H9 (cell line): ENCODE measurements around the gene PDE4B. TPM values are rescaled to one million over a fixed set of nuclear protein-coding genes. Genes with fewer than 3 reads are reported as not detected.

Experiments
- DNase-seq: peaks from one replicate; pipeline ENCODE4 v3.0.0-alpha.2; 2017
- H2AFZ ChIP-seq: one replicate; pipeline ENCODE4 v1.6.1; 2013; ENCODE audit warnings: mild to moderate bottlenecking, low read length, control low read depth, moderate library complexity
- H2AK5ac ChIP-seq: 2 replicates; pipeline ENCODE4 v1.6.1; 2013; ENCODE audit warnings: low read length, control low read depth, mixed read lengths; ENCODE audit not compliant: insufficient read length
- H2BK120ac ChIP-seq: one replicate; pipeline ENCODE4 v1.6.1; 2013; ENCODE audit warnings: low read depth, mild to moderate bottlenecking, low read length, control low read depth, inconsistent platforms; ENCODE audit not compliant: poor library complexity, severe bottlenecking
- H2BK12ac ChIP-seq: 2 replicates; pipeline ENCODE4 v1.6.1; 2013; ENCODE audit warnings: low read length, control low read depth, mixed read lengths, low read depth; ENCODE audit not compliant: insufficient read length
- H2BK15ac ChIP-seq: 2 replicates; pipeline ENCODE4 v1.6.1; 2013; ENCODE audit warnings: low read depth, low read length, control low read depth
- H2BK20ac ChIP-seq: one replicate; pipeline ENCODE4 v1.6.1; 2013; ENCODE audit warnings: low read depth, mild to moderate bottlenecking, low read length, control low read depth, inconsistent platforms; ENCODE audit not compliant: poor library complexity, severe bottlenecking
- H2BK5ac ChIP-seq: 2 replicates; pipeline ENCODE4 v1.6.1; 2013; ENCODE audit warnings: low read length, control low read depth, mixed read lengths; ENCODE audit not compliant: insufficient read length
- H3K14ac ChIP-seq: 2 replicates; pipeline ENCODE4 v1.6.1; 2013; ENCODE audit warnings: low read length, control low read depth; ENCODE audit not compliant: insufficient read depth
- H3K18ac ChIP-seq: 2 replicates; pipeline ENCODE4 v1.6.1; 2013; ENCODE audit warnings: low read depth, mild to moderate bottlenecking, mixed read lengths, low read length, control low read depth; ENCODE audit not compliant: insufficient read length
- H3K23ac ChIP-seq: 2 replicates; pipeline ENCODE4 v1.6.1; 2013; ENCODE audit warnings: low read length, control low read depth, mixed read lengths, low read depth; ENCODE audit not compliant: insufficient read length
- H3K23me2 ChIP-seq: 2 replicates; pipeline ENCODE4 v1.6.1; 2013; ENCODE audit warnings: low read depth, mild to moderate bottlenecking, mixed read lengths, low read length, control low read depth; ENCODE audit not compliant: insufficient read length, poor library complexity, severe bottlenecking
- H3K27ac ChIP-seq: 2 replicates; pipeline ENCODE4 v1.5.1; 2013; ENCODE audit warnings: low read length, control low read depth, mixed read lengths, low read depth; ENCODE audit not compliant: insufficient read length
- H3K27me3 ChIP-seq: 2 replicates; pipeline ENCODE4 v1.6.1; 2013; ENCODE audit warnings: low read length, control low read depth, inconsistent platforms; ENCODE audit not compliant: insufficient read depth
- H3K4ac ChIP-seq: 2 replicates; pipeline ENCODE4 v1.6.1; 2013; ENCODE audit warnings: low read depth, mild to moderate bottlenecking, control low read depth, inconsistent platforms, low read length, moderate library complexity
- H3K4me1 ChIP-seq: 2 replicates; pipeline ENCODE4 v1.6.1; 2013; ENCODE audit warnings: low read length, control low read depth, inconsistent platforms; ENCODE audit not compliant: insufficient read depth
- H3K4me2 ChIP-seq: 2 replicates; pipeline ENCODE4 v1.6.1; 2013; ENCODE audit warnings: low read length, control low read depth, mixed read lengths; ENCODE audit not compliant: insufficient read length, insufficient read depth
- H3K56ac ChIP-seq: 2 replicates; pipeline ENCODE4 v1.6.1; 2013; ENCODE audit warnings: low read depth, mild to moderate bottlenecking, mixed read lengths, low read length, control low read depth; ENCODE audit not compliant: insufficient read length
- H3K79me1 ChIP-seq: 2 replicates; pipeline ENCODE4 v1.6.1; 2013; ENCODE audit warnings: low read depth, mild to moderate bottlenecking, moderate library complexity, low read length, control low read depth, inconsistent platforms; ENCODE audit not compliant: insufficient read depth, poor library complexity, severe bottlenecking
- H3K79me2 ChIP-seq: 2 replicates; pipeline ENCODE4 v1.6.1; 2013; ENCODE audit warnings: low read length, control low read depth, inconsistent platforms; ENCODE audit not compliant: insufficient read depth
- H3K9ac ChIP-seq: 2 replicates; pipeline ENCODE4 v1.6.1; 2013; ENCODE audit warnings: low read length, control low read depth, mixed read lengths; ENCODE audit not compliant: insufficient read length; ENCODE audit errors: extremely low read depth
- H3K9me3 ChIP-seq: one replicate; pipeline ENCODE4 v1.6.1; 2013; ENCODE audit warnings: low read depth, low read length, inconsistent platforms; ENCODE audit not compliant: control insufficient read depth
- H3T11ph ChIP-seq: one replicate; pipeline ENCODE4 v1.6.1; 2013; ENCODE audit warnings: mild to moderate bottlenecking, low read length, control low read depth, inconsistent platforms
- H4K20me1 ChIP-seq: one replicate; pipeline ENCODE4 v1.6.1; 2013; ENCODE audit not compliant: control insufficient read depth, insufficient read length, insufficient read depth
- H4K5ac ChIP-seq: 2 replicates; pipeline ENCODE4 v1.6.1; 2013; ENCODE audit warnings: low read depth, mild to moderate bottlenecking, mixed read lengths, low read length, control low read depth; ENCODE audit not compliant: insufficient read length
- H4K8ac ChIP-seq: replicated peaks from 2 replicates; pipeline ENCODE4 v1.6.1; 2013; ENCODE audit warnings: low read length, control low read depth, mixed read lengths, low read depth; ENCODE audit not compliant: insufficient read length
- H4K91ac ChIP-seq: 2 replicates; pipeline ENCODE4 v1.6.1; 2013; ENCODE audit warnings: low read depth, mild to moderate bottlenecking, moderate library complexity, mixed read lengths, low read length, control low read depth; ENCODE audit not compliant: insufficient read length
- H3K27ac Mint-ChIP-seq, 3 experiments: 2 replicates in 2 of 3; 3 replicates in 1 of 3; pipeline ENCODE4 v1.8.0; 2020 to 2021; ENCODE audit warnings: mixed read lengths in 3 of 3, mild to moderate bottlenecking in 1 of 3, moderate library complexity in 1 of 3
- H3K27me3 Mint-ChIP-seq: 2 replicates; pipeline ENCODE4 v1.8.0; 2021; ENCODE audit warnings: low read depth, mild to moderate bottlenecking, moderate library complexity, mixed read lengths
- H3K36me3 Mint-ChIP-seq, 3 experiments: 2 replicates in 2 of 3; 3 replicates in 1 of 3; pipeline ENCODE4 v1.8.0; 2020 to 2021; ENCODE audit warnings: low read depth in 3 of 3, mixed read lengths in 3 of 3; ENCODE audit not compliant: insufficient read depth in 1 of 3
- H3K4me1 Mint-ChIP-seq, 2 experiments: 2 replicates each; pipeline ENCODE4 v1.8.0; 2020; ENCODE audit warnings: mixed read lengths in 2 of 2
- H3K4me3 Mint-ChIP-seq, 2 experiments: 2 replicates in 1 of 2; 3 replicates in 1 of 2; pipeline ENCODE4 v1.8.0; 2020 to 2021; ENCODE audit warnings: mild to moderate bottlenecking in 2 of 2, mixed read lengths in 2 of 2, moderate library complexity in 1 of 2
- H3K9me3 Mint-ChIP-seq, 2 experiments: 2 replicates in 1 of 2; 3 replicates in 1 of 2; pipeline ENCODE4 v1.8.0; 2020; ENCODE audit warnings: mild to moderate bottlenecking in 2 of 2, mixed read lengths in 2 of 2, moderate library complexity in 1 of 2
- WGBS: extraction: QIAGEN DNeasy Blood & Tissue Kit; methylation state at CpG from one replicate; pipeline ENCODE4 v1.1.7; 2013; ENCODE audit warnings: missing lambda C conversion rate, low lambda C conversion rate, mixed read lengths; ENCODE audit not compliant: insufficient read length; ENCODE audit errors: extremely low coverage; 5-methylcytosine and 5-hydroxymethylcytosine counted together
- total RNA-seq: library from RNA; stranded (reverse); gene quantifications from 2 replicates; pipeline ENCODE4 v1.2.1, GENCODE V29; 2021
- TF ChIP-seq, protein P1 (sequence below): fragments of 200-600 bp; sonication (generic); conservative IDR thresholded peaks from 3 replicates; pipeline ENCODE4 v1.8.0; 2021; ENCODE audit warnings: antibody characterized with exemption, mild to moderate bottlenecking

Gene PDE4B
- total RNA-seq, 1 experiment from 2014 or later = 19.8 TPM

DNA sequence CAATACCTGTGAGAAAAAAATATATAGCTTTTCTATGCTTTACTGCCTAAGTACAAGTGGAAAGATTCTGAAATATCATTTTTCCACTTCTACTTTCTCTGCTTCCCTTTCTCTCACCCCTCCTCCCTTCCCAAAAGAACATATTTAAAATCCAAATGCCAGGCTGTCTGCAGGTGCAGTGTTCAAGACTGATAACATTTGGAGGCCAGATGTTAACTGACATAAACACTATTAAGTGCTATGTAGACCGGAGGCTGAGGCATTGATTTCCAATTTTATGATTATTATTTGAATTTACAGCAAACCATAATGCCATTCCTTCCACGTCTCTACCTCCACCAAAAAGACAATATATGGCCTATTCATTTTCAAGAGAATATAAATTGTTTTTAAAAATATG, 444.3 kb downstream of the PDE4B start:
- Histone ChIP-seq H3K9me3 (no peaks in the 10 kb centered on the region), H4K20me1 (no peaks in the 10 kb centered on the region), H2AK5ac (no peak overlapping the region), H3K56ac (no peak overlapping the region), H2BK20ac (no peak overlapping the region), H3K79me2 (no peaks in the 10 kb centered on the region), H2AFZ (no peak overlapping the region), H3K18ac (no peak overlapping the region), H3K4ac (no peak overlapping the region), H2BK12ac (no peak overlapping the region), H3K23ac (no peak overlapping the region), H4K8ac (no peak overlapping the region), H3K27ac (no peak overlapping the region), H2BK5ac (no peak overlapping the region), H3K79me1 (no peaks in the 10 kb centered on the region), H4K5ac (no peak overlapping the region), H3K9ac (no peak overlapping the region), H3T11ph (no peak overlapping the region), H3K4me1 (no peaks in the 10 kb centered on the region), H4K91ac (no peak overlapping the region), H2BK120ac (no peak overlapping the region), H3K4me2 (no peak overlapping the region), H3K23me2 (no peaks in the 10 kb centered on the region), H2BK15ac (no peak overlapping the region), H3K27me3 (no peaks in the 10 kb centered on the region), H3K14ac (no peak overlapping the region)
- H3K27ac Mint-ChIP-seq = no peak overlapping the region
- no peaks in the 10 kb centered on the region; the same call in none of the 2 replicates for H3K27me3 Mint-ChIP-seq
- no peak overlapping the region for H3K4me3 Mint-ChIP-seq
- DNase-seq = no peak
- TF ChIP-seq, protein P1, sequence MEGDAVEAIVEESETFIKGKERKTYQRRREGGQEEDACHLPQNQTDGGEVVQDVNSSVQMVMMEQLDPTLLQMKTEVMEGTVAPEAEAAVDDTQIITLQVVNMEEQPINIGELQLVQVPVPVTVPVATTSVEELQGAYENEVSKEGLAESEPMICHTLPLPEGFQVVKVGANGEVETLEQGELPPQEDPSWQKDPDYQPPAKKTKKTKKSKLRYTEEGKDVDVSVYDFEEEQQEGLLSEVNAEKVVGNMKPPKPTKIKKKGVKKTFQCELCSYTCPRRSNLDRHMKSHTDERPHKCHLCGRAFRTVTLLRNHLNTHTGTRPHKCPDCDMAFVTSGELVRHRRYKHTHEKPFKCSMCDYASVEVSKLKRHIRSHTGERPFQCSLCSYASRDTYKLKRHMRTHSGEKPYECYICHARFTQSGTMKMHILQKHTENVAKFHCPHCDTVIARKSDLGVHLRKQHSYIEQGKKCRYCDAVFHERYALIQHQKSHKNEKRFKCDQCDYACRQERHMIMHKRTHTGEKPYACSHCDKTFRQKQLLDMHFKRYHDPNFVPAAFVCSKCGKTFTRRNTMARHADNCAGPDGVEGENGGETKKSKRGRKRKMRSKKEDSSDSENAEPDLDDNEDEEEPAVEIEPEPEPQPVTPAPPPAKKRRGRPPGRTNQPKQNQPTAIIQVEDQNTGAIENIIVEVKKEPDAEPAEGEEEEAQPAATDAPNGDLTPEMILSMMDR = no peak
- no peaks in the 10 kb centered on the region for H3K36me3 Mint-ChIP-seq
- no CpG with 5 or more reads among the region's 2 CpGs for WGBS
- 0 out of 4 replicates have a peak, but pooled peaks cover 0 to under 1% of the 10 kb centered on the region in 2 experiments for H3K4me1 Mint-ChIP-seq
- no peaks in the 10 kb centered on the region for H3K9me3 Mint-ChIP-seq
